Motor neuron (in vitro differentiated cells): ENCODE measurements around the gene TET2. TPM values are rescaled to one million over a fixed set of nuclear protein-coding genes. Genes with fewer than 3 reads are reported as not detected.

ENCODE experiments used
- ATAC-seq, 8 experiments: fragments of 200-7000 bp; cut with Tn5 transposase; replicated peaks in 6 of 8; 2 replicates each; pipeline ENCODE4 v1.8.0; 2021; ENCODE audit warnings: mild to moderate bottlenecking in 8 of 8, moderate library complexity in 8 of 8
- H3K27ac ChIP-seq, 2 donors: fragments of 250-450 bp; sonication (Bioruptor Pico); 2 replicates each; pipeline ENCODE4 v1.9.0; 2021; ENCODE audit warnings: antibody characterized with exemption in 2 of 2, mild to moderate bottlenecking in 2 of 2, moderate library complexity in 1 of 2
- H3K4me1 ChIP-seq, 2 donors: fragments of 250-450 bp; sonication (Bioruptor Pico); replicated peaks in 1 of 2; 2 replicates each; pipeline ENCODE4 v1.6.1; 2021; ENCODE audit warnings: antibody characterized with exemption in 2 of 2, mild to moderate bottlenecking in 2 of 2, moderate library complexity in 1 of 2
- H3K4me3 ChIP-seq, 5 donors: fragments of 250-450 bp; sonication (Bioruptor Pico); 2 replicates each; pipeline ENCODE4 v1.9.0; 2021; ENCODE audit warnings: antibody characterized with exemption in 5 of 5, mild to moderate bottlenecking in 5 of 5, moderate library complexity in 4 of 5
- WGBS, 10 experiments: fragments of 450-650 bp; shearing (Covaris generic); methylation state at CpG; one replicate each; pipeline ENCODE4 v1.0.0; 2022; 5-methylcytosine and 5-hydroxymethylcytosine counted together
- in situ Hi-C, 9 experiments: fragments of 400-800 bp; cut with MboI; loops; one replicate each; pipeline ENCODE4 v1.15.0; 2021; ENCODE audit warnings: low sequenced_read_pairs in 9 of 9, low pct_unique_long_range_greater_than_20kb in 2 of 9; ENCODE audit not compliant: unreplicated experiment in 9 of 9
- total RNA-seq, 8 experiments: library from RNA; unstranded; fragments of 300-600 nt; gene quantifications; 2 replicates each; pipeline versions ENCODE4 v1.2.3 to v1.2.4, GENCODE V29; 2022

TET2 gene
- total RNA-seq, result 10 to 100 TPM in 7 of 8 experiments, 1 to 10 TPM in 1; 6.5 to 57.0 (median 35.6) TPM

DNA sequence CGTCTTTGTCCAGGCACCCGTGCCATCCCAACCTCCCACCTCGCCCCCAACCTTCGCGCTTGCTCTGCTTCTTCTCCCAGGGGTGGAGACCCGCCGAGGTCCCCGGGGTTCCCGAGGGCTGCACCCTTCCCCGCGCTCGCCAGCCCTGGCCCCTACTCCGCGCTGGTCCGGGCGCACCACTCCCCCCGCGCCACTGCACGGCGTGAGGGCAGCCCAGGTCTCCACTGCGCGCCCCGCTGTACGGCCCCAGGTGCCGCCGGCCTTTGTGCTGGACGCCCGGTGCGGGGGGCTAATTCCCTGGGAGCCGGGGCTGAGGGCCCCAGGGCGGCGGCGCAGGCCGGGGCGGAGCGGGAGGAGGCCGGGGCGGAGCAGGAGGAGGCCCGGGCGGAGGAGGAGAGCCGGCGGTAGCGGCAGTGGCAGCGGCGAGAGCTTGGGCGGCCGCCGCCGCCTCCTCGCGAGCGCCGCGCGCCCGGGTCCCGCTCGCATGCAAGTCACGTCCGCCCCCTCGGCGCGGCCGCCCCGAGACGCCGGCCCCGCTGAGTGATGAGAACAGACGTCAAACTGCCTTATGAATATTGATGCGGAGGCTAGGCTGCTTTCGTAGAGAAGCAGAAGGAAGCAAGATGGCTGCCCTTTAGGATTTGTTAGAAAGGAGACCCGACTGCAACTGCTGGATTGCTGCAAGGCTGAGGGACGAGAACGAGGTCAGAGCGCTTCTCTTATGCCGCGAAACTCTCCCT, at the start of gene TET2:
Gene TET2, plus strand, starts transcription at position 601 of the 740 bp plus-strand sequence. CDS start 87,067 bp downstream, outside the sequence.
- peak within 1 kb of the TSS; percentile 93 to 94 for H3K27ac ChIP-seq
- in situ Hi-C loops, result loop anchor here in 4 of 9 experiments (10.0 to 25.0 kb wide), 2 partner anchors 316 to 328 kb away; partner anchors contain the start of gene PPA2 (in 4 of the 4)

GRCh38 chr4:105102016-105102415, 44.7 kb upstream of the TET2 start:
- Histone ChIP-seq H3K4me3 (no peak overlapping the region), H3K4me1 (no peaks in the 10 kb centered on the region), H3K27ac (no peak overlapping the region)
- in situ Hi-C loops, result no loop called here
- ATAC-seq, result no peak

More for the DNA sequence above, at the start of gene TET2:
- ATAC-seq, result peak; percentile 86 to 93 (median 92)
- peaks cover 4 to 9% of the 10 kb centered on the region in 2 donors for H3K4me1 ChIP-seq
- H3K4me3 ChIP-seq, result peak within 1 kb of the TSS; percentile 64 to 96 (median 80)
- WGBS, 10 experiments, result 0 to 2% (median 0%) methylated on average over 2 to 14 of the region's 77 CpGs; no CpG with 5 or more reads in 5 of the 10 experiments

DNA sequence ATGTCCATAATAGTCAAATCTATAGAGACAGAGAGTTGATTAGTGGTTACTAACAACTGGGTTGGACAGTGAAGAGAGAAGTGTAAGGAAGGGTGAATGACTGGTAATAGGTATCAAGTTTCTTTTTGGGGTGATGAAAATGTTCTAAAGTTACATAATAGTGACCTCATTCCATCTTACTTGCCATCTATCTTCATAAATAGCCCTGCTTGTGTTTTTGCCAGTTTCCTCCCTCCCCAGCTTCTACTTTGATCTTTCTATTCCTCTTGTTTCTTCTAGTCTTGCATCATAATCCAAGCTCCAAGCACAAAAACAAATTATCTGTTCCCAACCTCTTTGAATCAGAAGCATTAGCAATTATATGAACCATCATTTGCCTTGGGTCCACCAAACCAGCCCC, 40.2 kb upstream of the TET2 start:
- no peak overlapping the region for H3K27ac ChIP-seq
- H3K4me1 ChIP-seq, result no peaks in the 10 kb centered on the region
- in situ Hi-C loops, result no loop called here
- no peak overlapping the region for H3K4me3 ChIP-seq
- ATAC-seq, result peak in 2 of 8 experiments; percentile 20 to 60

GRCh38 chr4:105107095-105107856, 39.4 kb upstream of the TET2 start:
- 4 to 96% (median 78%) methylated on average over 1 to 5 of the region's 5 CpGs; no CpG with 5 or more reads in 2 of the 10 experiments for WGBS, 10 experiments
- Histone ChIP-seq H3K4me3 (no peak overlapping the region), H3K4me1 (no peaks in the 10 kb centered on the region), H3K27ac (no peak overlapping the region)
- ATAC-seq, result no peak
- in situ Hi-C loops, result no loop called here

DNA sequence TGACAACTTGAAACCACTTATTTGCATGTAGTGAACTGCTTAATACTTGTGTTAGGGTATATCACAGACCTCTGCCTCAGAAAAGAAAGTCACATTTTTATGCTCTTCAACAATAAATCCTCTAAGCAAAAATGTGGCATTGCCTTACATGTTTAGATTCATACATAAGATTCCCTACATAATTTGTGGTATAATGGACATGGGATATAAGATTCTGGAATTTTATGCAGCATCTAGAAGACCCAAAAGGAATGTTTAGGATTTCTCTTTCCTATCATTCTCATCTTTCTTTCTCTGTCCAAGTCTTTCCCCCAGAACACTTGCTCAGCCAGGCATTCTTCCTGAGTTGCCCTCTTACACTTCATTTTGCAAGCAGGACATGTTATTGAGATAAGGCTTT, 37.7 kb upstream of the TET2 start:
- Histone ChIP-seq H3K4me1 (no peaks in the 10 kb centered on the region), H3K4me3 (no peak overlapping the region), H3K27ac (no peak overlapping the region)
- no peak for ATAC-seq
- in situ Hi-C loops, result no loop called here

- Histone ChIP-seq H3K4me1 (no peaks in the 10 kb centered on the region), H3K4me3 (no peak overlapping the region), H3K27ac (no peak overlapping the region)
- no peak for ATAC-seq
- 0 to 91% (median 70%) methylated on average over 1 of the region's 1 CpG; no CpG with 5 or more reads in 1 of the 10 experiments for WGBS, 10 experiments
- in situ Hi-C loops, result no loop called here
These were observed 34.4 kb upstream of the TET2 start for GRCh38 chr4:105112274-105112673.

DNA sequence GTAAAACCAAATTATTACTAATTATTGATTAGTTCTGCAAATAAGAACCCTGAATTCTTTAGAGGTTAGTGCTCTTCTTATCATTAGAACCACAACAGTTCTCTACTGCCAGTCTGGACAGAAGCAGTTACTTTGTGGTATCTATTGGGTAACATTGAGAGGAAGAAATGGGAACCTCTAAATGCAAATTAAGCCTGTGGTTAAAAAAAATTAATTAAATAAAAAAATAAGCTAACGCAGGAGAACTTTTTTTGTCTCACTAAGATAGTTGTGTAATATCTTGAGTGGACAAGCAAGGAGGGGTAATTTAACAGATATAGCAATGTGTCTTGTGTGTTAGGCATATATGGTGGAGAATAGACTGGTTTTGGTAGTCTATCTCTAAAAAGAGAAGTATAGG, 32.9 kb upstream of the TET2 start:
- Histone ChIP-seq H3K4me3 (no peak overlapping the region), H3K4me1 (no peaks in the 10 kb centered on the region), H3K27ac (no peak overlapping the region)
- in situ Hi-C loops, result no loop called here
- 0 to 100% (median 89%) methylated on average over 1 of the region's 1 CpG; no CpG with 5 or more reads in 1 of the 10 experiments for WGBS, 10 experiments
- no peak for ATAC-seq

DNA sequence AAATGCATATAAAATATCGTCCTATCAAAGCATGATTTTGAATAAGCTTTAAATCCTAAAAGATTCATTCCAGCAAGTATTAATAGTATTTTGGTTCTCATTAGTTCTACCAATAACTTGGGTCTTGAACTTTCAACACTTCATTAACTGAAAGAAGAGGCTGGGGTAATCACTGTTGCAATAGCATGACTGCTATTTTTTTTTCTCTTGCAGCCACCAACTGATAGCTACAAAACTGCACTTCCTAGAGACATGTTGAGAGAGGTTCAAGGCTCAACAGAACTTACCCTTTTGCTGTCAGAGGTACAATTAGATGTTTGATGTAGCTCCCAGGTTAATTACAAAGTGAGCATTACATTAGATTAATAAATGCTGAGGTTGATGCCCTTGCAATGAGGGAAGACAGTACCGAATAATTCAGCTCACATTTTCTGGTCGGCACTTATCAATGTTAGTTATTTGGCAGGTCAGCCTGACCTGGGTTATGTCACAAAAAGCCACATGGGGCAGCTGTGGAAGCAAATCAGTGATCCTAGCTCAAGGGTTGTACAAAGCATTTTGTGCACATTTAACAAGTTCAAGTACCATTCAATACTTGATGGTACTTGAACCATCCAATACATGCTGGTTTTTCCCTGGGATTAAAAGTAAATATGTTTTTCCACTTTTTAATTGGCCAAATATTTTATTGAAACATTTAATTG, 29.9 kb upstream of the TET2 start:
- no peak for ATAC-seq
- Histone ChIP-seq H3K4me3 (no peak overlapping the region), H3K4me1 (no peaks in the 10 kb centered on the region), H3K27ac (no peak overlapping the region)
- WGBS, 10 experiments, result 0 to 100% (median 80%) methylated on average over 1 to 3 of the region's 3 CpGs; no CpG with 5 or more reads in 1 of the 10 experiments
- in situ Hi-C loops, result no loop called here

GRCh38 chr4:105119356-105119755, 27.3 kb upstream of the TET2 start:
- no peaks in the 10 kb centered on the region for H3K4me1 ChIP-seq
- H3K27ac ChIP-seq, result no peak overlapping the region
- ATAC-seq, result no peak
- in situ Hi-C loops, result no loop called here
- no peak overlapping the region for H3K4me3 ChIP-seq

DNA sequence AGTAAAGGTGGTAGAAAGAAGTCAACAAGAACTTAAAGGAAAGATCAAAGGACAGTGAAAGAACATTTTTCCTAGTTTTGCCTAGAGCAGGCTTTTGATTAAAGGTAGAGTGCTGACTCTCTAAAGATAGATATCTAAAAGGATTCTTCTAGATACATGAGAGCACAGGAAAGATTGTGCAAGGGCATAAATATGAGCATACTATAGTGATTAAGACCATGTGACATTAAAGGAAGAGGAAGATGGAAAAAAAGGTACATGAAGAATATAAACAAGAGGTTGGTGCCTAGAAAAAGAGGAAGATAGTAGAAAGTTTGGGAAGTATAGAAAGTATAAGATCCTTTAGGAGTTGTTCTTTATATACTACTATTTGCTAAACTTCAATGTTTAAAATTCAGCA, 26.1 kb upstream of the TET2 start:
- no peak for ATAC-seq
- no peaks in the 10 kb centered on the region for H3K4me1 ChIP-seq
- in situ Hi-C loops, result no loop called here

DNA sequence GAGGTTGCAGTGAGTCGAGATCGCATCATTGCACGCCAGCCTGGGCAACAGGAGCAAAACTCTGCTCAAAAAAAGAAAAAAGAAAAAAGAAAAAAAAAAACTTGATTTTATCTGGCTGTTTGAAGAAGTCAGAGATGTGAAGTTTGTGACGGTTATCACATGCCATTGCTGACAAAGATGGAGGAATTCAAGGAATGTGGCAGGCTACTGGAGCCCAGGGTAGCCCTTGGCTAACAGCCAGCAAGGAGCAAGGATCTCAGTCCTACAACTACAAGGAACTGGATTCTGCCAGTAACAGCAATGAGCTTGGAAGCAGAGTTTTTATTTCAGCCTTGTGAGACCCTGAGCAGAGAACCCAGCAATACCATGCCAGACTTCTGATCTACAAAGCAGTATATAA, 24.3 kb upstream of the TET2 start:
- ATAC-seq, result peak in 6 of 8 experiments; percentile 33 to 79 (median 44)
- in situ Hi-C loops, result no loop called here
- Histone ChIP-seq H3K4me1 (no peaks in the 10 kb centered on the region), H3K27ac (no peak overlapping the region), H3K4me3 (no peak overlapping the region)
- WGBS, 10 experiments, result 0 to 87% (median 59%) methylated on average over 1 to 4 of the region's 4 CpGs; no CpG with 5 or more reads in 1 of the 10 experiments

More for the DNA sequence above, 26.1 kb upstream of the TET2 start:
- Histone ChIP-seq H3K4me3 (no peak overlapping the region), H3K27ac (no peak overlapping the region)

- in situ Hi-C loops, result loop anchor here in 3 of 9 experiments (25.0 kb wide), 1 partner anchor 336 kb away; the partner anchor contains the start of gene PPA2 (in 3 of the 3)
- WGBS, 10 experiments, result 56 to 100% (median 89%) methylated on average over 1 to 3 of the region's 3 CpGs
- no peaks in the 10 kb centered on the region for H3K4me1 ChIP-seq
- no peak overlapping the region for H3K4me3 ChIP-seq
- no peak overlapping the region for H3K27ac ChIP-seq
- peak in 1 of 8 experiments; percentile 19 for ATAC-seq
These were observed 20.1 kb upstream of the TET2 start for GRCh38 chr4:105126311-105127169.
